HepG2 (cell line): Measurements from ENCODE around the gene PPP1R15A. TPM values are rescaled to one million over a fixed set of nuclear protein-coding genes. Genes with fewer than 3 reads are reported as not detected.

Source experiments
- ATAD3A ChIP-seq: sonication (generic); formaldehyde crosslinking; IDR thresholded peaks from 2 replicates; pipeline ENCODE4 v1.4.0; 2020; ENCODE audit warnings: missing genetic modification reagents
- CBX1 ChIP-seq: IDR thresholded peaks from one replicate; pipeline ENCODE4 v1.6.1; 2016; ENCODE audit warnings: antibody characterized with exemption, low read depth
- CEBPB ChIP-seq: IDR thresholded peaks from 2 replicates; pipeline ENCODE4 v1.6.1; 2011; ENCODE audit warnings: low read depth, low read length, improper control_type of control experiment, borderline replicate concordance
- FOXP4 ChIP-seq: sonication (generic); formaldehyde crosslinking; IDR thresholded peaks from 2 replicates; pipeline ENCODE4 v1.4.0; 2020; ENCODE audit warnings: missing genetic modification reagents
- GABPA ChIP-seq, 2 experiments: IDR thresholded peaks; 2 replicates each; pipeline ENCODE4 v1.6.1; 2011 to 2016; ENCODE audit warnings: low read depth in 2 of 2, low read length in 1 of 2, missing biosample characterization in 1 of 2, missing genetic modification characterization in 1 of 2
- GPN1 ChIP-seq: sonication (generic); formaldehyde crosslinking; IDR thresholded peaks from 2 replicates; pipeline ENCODE4 v1.5.1; 2020; ENCODE audit warnings: missing genetic modification reagents, borderline replicate concordance
- HDAC6 ChIP-seq: fragments of 200-600 bp; sonication (generic); IDR thresholded peaks from 2 replicates; pipeline ENCODE4 v1.7.0; 2017; ENCODE audit warnings: mild to moderate bottlenecking, antibody characterized with exemption, low read length, low read depth
- HOXA3 ChIP-seq: sonication (generic); formaldehyde crosslinking; IDR thresholded peaks from 2 replicates; pipeline ENCODE4 v1.5.0; 2020; ENCODE audit warnings: missing genetic modification reagents
- MBD4 ChIP-seq: IDR thresholded peaks from 2 replicates; pipeline ENCODE4 v1.6.1; 2012; ENCODE audit warnings: low read length, inconsistent platforms, borderline replicate concordance
- MED8 ChIP-seq: sonication (generic); formaldehyde crosslinking; IDR thresholded peaks from 2 replicates; pipeline ENCODE4 v1.8.1; 2023; ENCODE audit warnings: mild to moderate bottlenecking, missing genetic modification reagents; ENCODE audit not compliant: insufficient replicate concordance
- NR2C2 ChIP-seq: sonication (generic); formaldehyde crosslinking; IDR thresholded peaks from 2 replicates; pipeline ENCODE4 v1.4.0; 2020; ENCODE audit warnings: missing genetic modification reagents, mild to moderate bottlenecking, moderate library complexity, borderline replicate concordance
- RBAK ChIP-seq: sonication (generic); formaldehyde crosslinking; IDR thresholded peaks from 2 replicates; pipeline ENCODE4 v1.5.1; 2020; ENCODE audit warnings: mild to moderate bottlenecking, missing genetic modification reagents
- RBFOX2 ChIP-seq: fragments of 200-400 bp; formaldehyde crosslinking; IDR thresholded peaks from 2 replicates; pipeline ENCODE4 v1.6.1; 2017; ENCODE audit warnings: low read depth, mild to moderate bottlenecking, low read length
- SOX6 ChIP-seq, 2 experiments: fragments of 450-650 bp in 1 of 2; sonication (generic) in 1 of 2; formaldehyde crosslinking in 1 of 2; IDR thresholded peaks; 2 replicates each; pipeline versions ENCODE4 v1.4.0 to v1.6.1; 2017 to 2020; ENCODE audit warnings: antibody characterized with exemption in 1 of 2, mild to moderate bottlenecking in 1 of 2, missing genetic modification reagents in 1 of 2
- SP1 ChIP-seq, 2 experiments: fragments of 450-650 bp in 1 of 2; sonication (generic) in 1 of 2; formaldehyde crosslinking in 1 of 2; IDR thresholded peaks; 2 replicates each; pipeline versions ENCODE4 v1.4.0 to v1.6.1; 2016 to 2020; ENCODE audit warnings: missing genetic modification reagents in 1 of 2
- TOE1 ChIP-seq: sonication (generic); formaldehyde crosslinking; IDR thresholded peaks from 2 replicates; pipeline ENCODE4 v1.4.0; 2020; ENCODE audit warnings: mild to moderate bottlenecking, missing genetic modification reagents
- ZFAT ChIP-seq: sonication (generic); formaldehyde crosslinking; conservative IDR thresholded peaks from 2 replicates; pipeline ENCODE4 v1.8.1; 2023; ENCODE audit warnings: missing genetic modification reagents, inconsistent platforms
- ZNF17 ChIP-seq: sonication (generic); formaldehyde crosslinking; IDR thresholded peaks from 2 replicates; pipeline ENCODE4 v1.5.0; 2020; ENCODE audit warnings: mild to moderate bottlenecking, missing genetic modification reagents
- ZNF337 ChIP-seq: sonication (generic); formaldehyde crosslinking; IDR thresholded peaks from 2 replicates; pipeline ENCODE4 v1.5.1; 2020; ENCODE audit warnings: missing genetic modification reagents, low read depth, mild to moderate bottlenecking, borderline replicate concordance
- ZNF354B ChIP-seq: sonication (generic); formaldehyde crosslinking; IDR thresholded peaks from 2 replicates; pipeline ENCODE4 v1.8.0; 2022; ENCODE audit warnings: mild to moderate bottlenecking, missing genetic modification reagents
- ZNF430 ChIP-seq: sonication (generic); formaldehyde crosslinking; IDR thresholded peaks from 2 replicates; pipeline ENCODE4 v1.9.0; 2021; ENCODE audit warnings: mild to moderate bottlenecking, missing genetic modification reagents
- ZNF510 ChIP-seq: sonication (generic); formaldehyde crosslinking; IDR thresholded peaks from 2 replicates; pipeline ENCODE4 v1.4.0; 2020; ENCODE audit warnings: low read depth, mild to moderate bottlenecking, missing genetic modification reagents
- ZNF567 ChIP-seq: sonication (generic); formaldehyde crosslinking; IDR thresholded peaks from 2 replicates; pipeline ENCODE4 v1.8.1; 2023; ENCODE audit warnings: mild to moderate bottlenecking, missing genetic modification reagents, borderline replicate concordance
- ZNF75D ChIP-seq: sonication (generic); formaldehyde crosslinking; IDR thresholded peaks from 2 replicates; pipeline ENCODE4 v1.8.1; 2023; ENCODE audit warnings: missing genetic modification reagents, mild to moderate bottlenecking, borderline replicate concordance
- polyA plus RNA-seq, 8 experiments: library from polyadenylated mRNA; depleted of rRNA in 3 of 8; stranded (reverse) in 7 of 8; unstranded in 1 of 8; fragments of >200 nt; fragmentation: Illumina TruSeq in 4 of 8; extraction: Trizol in 4 of 8; gene quantifications; 2 replicates each; pipeline versions ENCODE4 v1.2.1 to v1.2.3, GENCODE V29; 2011 to 2016; ENCODE audit warnings: low read depth in 4 of 8, missing spikeins in 1 of 8, mixed read lengths in 1 of 8; ENCODE audit not compliant: insufficient read depth in 1 of 8
- total RNA-seq, 5 experiments: library from RNA; depleted of rRNA; stranded (reverse); fragments of >200 nt; fragmentation: Illumina TruSeq; extraction: Trizol; gene quantifications; 2 replicates each; pipeline ENCODE4 v1.2.3, GENCODE V29; 2016; ENCODE audit warnings: low read depth in 1 of 5
- TF ChIP-seq, protein P1 (sequence below): sonication (generic); formaldehyde crosslinking; IDR thresholded peaks from 2 replicates; pipeline ENCODE4 v1.4.0; 2020; ENCODE audit warnings: mild to moderate bottlenecking, missing genetic modification reagents

The PPP1R15A gene
- total and polyA plus RNA-seq, 2 of the 13 experiments (the other 11 are each of a cell fraction or from before 2014, with no cell fraction given) = 15.6 to 18.5 TPM

DNA sequence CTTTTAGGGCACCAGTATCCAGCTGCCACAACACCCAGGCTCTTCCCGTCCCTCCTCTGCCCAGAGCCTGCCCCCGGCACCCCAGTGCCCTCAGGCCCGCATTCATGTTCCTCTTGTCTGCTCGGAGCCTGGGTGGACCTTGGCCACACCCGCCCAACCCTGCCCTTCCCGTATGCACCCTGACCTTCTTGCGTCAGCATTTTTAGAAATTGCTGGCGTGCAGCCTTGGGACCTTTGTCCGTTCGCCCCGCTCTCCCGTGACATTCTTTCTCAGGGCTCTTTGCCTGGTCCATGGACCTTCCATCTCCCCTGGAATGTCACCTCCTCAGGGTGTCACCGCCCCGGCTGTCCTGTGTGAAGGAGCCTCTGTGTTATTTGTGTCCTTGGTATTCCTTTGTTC lies 35.5 kb downstream of the PPP1R15A start (continued):
- TF ChIP-seq RBAK (CRISPR knock-in tag) = no peak
- no peak for TF ChIP-seq SP1 (IDR thresholded peaks at IDR 0.05)
- 0 out of 2 replicates have a peak, but pooled peaks have one; percentile 20 for TF ChIP-seq SP1 (CRISPR knock-in tag; IDR thresholded peaks at IDR 0.05)
- TF ChIP-seq ZNF17 (CRISPR knock-in tag) = no peak
- no peak for TF ChIP-seq ZNF354B
- TF ChIP-seq ZNF337 (CRISPR knock-in tag) = no peak
- TF ChIP-seq CBX1 = no peak
- no peak for TF ChIP-seq MED8 (CRISPR knock-in tag)
- TF ChIP-seq ZFAT = no peak
- peak; percentile 51; the same call in 1 of the 2 replicates for TF ChIP-seq ZNF430 (CRISPR knock-in tag)
- peak; percentile 32; the same call in 1 of the 2 replicates for TF ChIP-seq RBFOX2
- peak; percentile 80 for TF ChIP-seq HOXA3 (CRISPR knock-in tag)
- TF ChIP-seq, protein P1, sequence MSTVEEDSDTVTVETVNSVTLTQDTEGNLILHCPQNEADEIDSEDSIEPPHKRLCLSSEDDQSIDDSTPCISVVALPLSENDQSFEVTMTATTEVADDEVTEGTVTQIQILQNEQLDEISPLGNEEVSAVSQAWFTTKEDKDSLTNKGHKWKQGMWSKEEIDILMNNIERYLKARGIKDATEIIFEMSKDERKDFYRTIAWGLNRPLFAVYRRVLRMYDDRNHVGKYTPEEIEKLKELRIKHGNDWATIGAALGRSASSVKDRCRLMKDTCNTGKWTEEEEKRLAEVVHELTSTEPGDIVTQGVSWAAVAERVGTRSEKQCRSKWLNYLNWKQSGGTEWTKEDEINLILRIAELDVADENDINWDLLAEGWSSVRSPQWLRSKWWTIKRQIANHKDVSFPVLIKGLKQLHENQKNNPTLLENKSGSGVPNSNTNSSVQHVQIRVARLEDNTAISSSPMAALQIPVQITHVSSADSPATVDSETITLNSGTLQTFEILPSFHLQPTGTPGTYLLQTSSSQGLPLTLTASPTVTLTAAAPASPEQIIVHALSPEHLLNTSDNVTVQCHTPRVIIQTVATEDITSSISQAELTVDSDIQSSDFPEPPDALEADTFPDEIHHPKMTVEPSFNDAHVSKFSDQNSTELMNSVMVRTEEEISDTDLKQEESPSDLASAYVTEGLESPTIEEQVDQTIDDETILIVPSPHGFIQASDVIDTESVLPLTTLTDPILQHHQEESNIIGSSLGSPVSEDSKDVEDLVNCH (CRISPR knock-in tag) = no peak
- no peak for TF ChIP-seq GABPA (IDR thresholded peaks at IDR 0.05; ENCODE audit: low read depth, low read length)
- TF ChIP-seq GABPA (CRISPR knock-in tag; IDR thresholded peaks at IDR 0.05; ENCODE audit: low read depth) = peak; percentile 42; the same call in 1 of the 2 replicates
- TF ChIP-seq FOXP4 (CRISPR knock-in tag) = no peak
- no peak for TF ChIP-seq ZNF510 (CRISPR knock-in tag)
- no peak for TF ChIP-seq SOX6 (IDR thresholded peaks at IDR 0.05)
- TF ChIP-seq SOX6 (CRISPR knock-in tag; IDR thresholded peaks at IDR 0.05) = peak; percentile 87
- peak; percentile 94 for TF ChIP-seq NR2C2
- no peak for TF ChIP-seq ATAD3A
- TF ChIP-seq ZNF75D (CRISPR knock-in tag) = no peak
- no peak for TF ChIP-seq TOE1 (CRISPR knock-in tag)
- no peak for TF ChIP-seq HDAC6
- peak; percentile 77 for TF ChIP-seq CEBPB
- TF ChIP-seq GPN1 (CRISPR knock-in tag) = no peak
- TF ChIP-seq ZNF567 (CRISPR knock-in tag) = no peak
- TF ChIP-seq MBD4 = no peak
